Measurements from ENCODE around the gene E4F1. TPM values are rescaled to one million over a fixed set of nuclear protein-coding genes. Genes with fewer than 3 reads are reported as not detected.
A peak's percentile ranks its signal among the peaks of the same experiment; 100 is the strongest.

E4F1 gene
- total and polyA plus RNA-seq, 2 of the 8 experiments (the other 6 are each of a cell fraction or from before 2014, with no cell fraction given), result 22.2 to 27.0 TPM

- Histone ChIP-seq H3K79me1 (ENCODE audit: low read depth, low read length) (no peaks in the 10 kb centered on the region), H4K20me1 (replicated peaks in 1 of 2; ENCODE audit: control insufficient read depth in 1 of 2, insufficient read depth in 2 of 2, low read length in 2 of 2) (peaks cover 2 to 16% of the 10 kb centered on the region in 2 experiments), H3K27ac (ENCODE audit: low read depth, low read length) (no peak overlapping the region), H4K5ac (ENCODE audit: insufficient read length, low read depth, low read length) (no peak overlapping the region), H3K23ac (ENCODE audit: insufficient read length) (no peak overlapping the region), H3K14ac (ENCODE audit: insufficient read length) (no peak overlapping the region), H3K9ac (replicated peaks in 1 of 4; ENCODE audit: extremely low read depth in 1 of 4, low read depth in 3 of 4, low read length in 3 of 4) (no peak overlapping the region), H2BK12ac (ENCODE audit: low read depth, low read length) (no peak overlapping the region), H4K91ac (replicated peaks; ENCODE audit: insufficient read length, low read length) (no peak overlapping the region), H2BK15ac (ENCODE audit: low read length) (no peak overlapping the region), H4K8ac (ENCODE audit: extremely low read depth, insufficient read depth, low read length) (no peak overlapping the region), H3K56ac (replicated peaks; ENCODE audit: insufficient read length, low read depth, low read length) (no peak overlapping the region), H2BK120ac (replicated peaks; ENCODE audit: low read depth, low read length) (no peak overlapping the region), H3K23me2 (ENCODE audit: low read depth, low read length) (peaks cover 2% of the 10 kb centered on the region; the same call in 1 of the 2 replicates), H2AK5ac (ENCODE audit: low read depth, low read length) (no peak overlapping the region), H2BK20ac (ENCODE audit: low read length) (no peak overlapping the region), H3K4ac (replicated peaks; ENCODE audit: insufficient read length, low read depth, low read length) (no peak overlapping the region), H3K4me2 (ENCODE audit: insufficient read depth in 1 of 2, low read depth in 2 of 2, low read length in 2 of 2) (peak overlapping the region; percentile 28 to 38; a peak in 2 of 4 replicates), H3K4me3 (ENCODE audit: extremely low read depth in 1 of 4, insufficient read depth in 2 of 4, low read depth in 3 of 4, low read length in 4 of 4) (peak overlapping the region in 1 of 4 experiments; percentile 26; a peak in 2 of 8 replicates), H3K36me3 (ENCODE audit: control insufficient read depth in 2 of 4, insufficient read depth in 4 of 4, low read length in 3 of 4) (peaks cover 11 to 37% (median 20%) of the 10 kb centered on the region in 4 experiments; a peak in 7 of 8 replicates), H3K4me1 (replicated peaks in 1 of 4; ENCODE audit: control insufficient read depth in 3 of 4, insufficient read depth in 4 of 4, low read length in 3 of 4) (peaks cover 0 to 7% (median 2%) of the 10 kb centered on the region in 4 experiments; a peak in 4 of 7 replicates), H3K27me3 (replicated peaks in 1 of 4; ENCODE audit: control insufficient read depth in 3 of 4, extremely low read depth in 1 of 4, insufficient read depth in 3 of 4, low read length in 3 of 4) (no peaks in the 10 kb centered on the region; a peak in 1 of 7 replicates), H2AFZ (ENCODE audit: low read length) (no peak overlapping the region), H3K18ac (ENCODE audit: extremely low read depth, low read length) (no peak overlapping the region), H2BK5ac (ENCODE audit: low read depth, low read length) (no peak overlapping the region), H3K9me3 (ENCODE audit: insufficient read depth in 2 of 2, low read depth in 1 of 2, low read length in 1 of 2) (no peaks in the 10 kb centered on the region), H3K79me2 (ENCODE audit: control insufficient read depth in 1 of 2, insufficient read depth in 2 of 2, low read length in 2 of 2) (no peaks in the 10 kb centered on the region)
- FAIRE-seq, result no peak
- WGBS, 2 experiments (ENCODE audit: extremely low coverage in 1 of 2, insufficient coverage in 1 of 2, insufficient read length in 1 of 2, insufficient replicate concordance in 2 of 2, low coverage in 1 of 2, low lambda C conversion rate in 2 of 2, missing lambda C conversion rate in 1 of 2), result 80% methylated on average over 3 of the region's 50 CpGs; no CpG with 5 or more reads in 1 of the 2 experiments
- CTCF ChIA-PET (ENCODE audit: partially characterized antibody), result no interaction called here
- no peak for DNase-seq (ENCODE audit: low read depth in 1 of 2, low spot score in 2 of 2)
- TF ChIP-seq RFX5 (IDR thresholded peaks at IDR 0.05; ENCODE audit: borderline replicate concordance, low read depth, low read length) (no peak), KDM1A (IDR thresholded peaks at IDR 0.05; ENCODE audit: borderline replicate concordance, low read length) (no peak), MAFK (IDR thresholded peaks at IDR 0.05; ENCODE audit: low read depth, low read length) (no peak), MAX (IDR thresholded peaks at IDR 0.05) (no peak), ATF2 (IDR thresholded peaks at IDR 0.05; ENCODE audit: low read length) (no peak), CHD1 (IDR thresholded peaks at IDR 0.05; ENCODE audit: low read depth, low read length) (no peak), SP4 (IDR thresholded peaks at IDR 0.05; ENCODE audit: low read length) (no peak), POLR2A (IDR thresholded peaks at IDR 0.05; ENCODE audit: control extremely low read depth in 1 of 2, low read depth in 2 of 2, low read length in 2 of 2) (no peak), CREB1 (IDR thresholded peaks at IDR 0.05) (no peak)
- POLR2A ChIA-PET (ENCODE audit: partially characterized antibody), result interaction anchor here (0.8 to 1.8 kb wide), 2 partner anchors 73 to 107 kb away, joined by 3 to 5 read pairs; partner anchors contain the start of gene ECI1
These were observed 44.3 kb upstream of the E4F1 start for GRCh38 chr16:2179107-2179501.
